PFSK-1 (cell line): Measurements from ENCODE around the gene SFT2D1.

ENCODE experiments used
- POLR2AphosphoS5 ChIP-seq: IDR thresholded peaks from 2 replicates; pipeline ENCODE4 v1.6.1; 2012; ENCODE audit warnings: low read depth, mild to moderate bottlenecking, control low read depth, low read length, moderate library complexity
- TAF1 ChIP-seq: IDR thresholded peaks from 2 replicates; pipeline ENCODE4 v1.6.1; 2012; ENCODE audit warnings: low read length, control low read depth, borderline replicate concordance; ENCODE audit not compliant: insufficient read depth

DNA sequence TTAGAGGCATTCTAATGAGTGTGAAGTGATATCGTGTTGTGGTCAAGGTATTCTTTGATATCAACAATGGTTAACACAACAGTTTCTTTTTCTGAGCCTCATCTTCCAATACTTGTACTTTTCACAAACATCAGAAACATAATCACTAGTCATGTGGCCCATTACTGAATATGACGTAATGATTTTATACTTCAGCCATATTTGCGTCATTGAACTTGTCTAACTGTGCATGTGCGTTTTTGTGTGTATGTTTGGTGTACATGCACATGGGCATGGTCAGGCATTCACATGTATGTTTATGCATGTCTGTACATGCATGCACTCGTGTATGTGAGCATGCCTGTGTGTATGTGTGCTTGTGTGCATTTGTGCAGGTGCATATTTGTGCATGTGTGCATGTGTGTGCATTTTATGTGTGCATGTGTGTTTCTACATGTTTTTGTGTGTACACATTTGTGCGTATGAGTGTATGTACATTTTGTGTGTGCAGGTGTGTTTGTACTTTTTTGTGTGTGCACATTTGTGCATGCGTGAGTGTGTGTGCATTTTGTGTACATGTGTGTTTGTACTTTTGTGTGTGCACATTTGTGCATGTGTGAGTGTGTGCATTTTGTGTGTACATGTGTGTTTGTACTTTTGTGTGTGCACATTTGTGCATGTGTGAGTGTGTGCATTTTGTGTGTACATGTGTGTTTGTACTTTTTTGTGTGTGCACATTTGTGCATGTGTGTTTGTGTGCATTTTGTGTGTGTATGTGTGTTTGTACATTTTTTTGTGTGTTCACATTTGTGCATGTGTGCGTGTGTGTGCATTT, 63.6 kb downstream of the SFT2D1 start:
- no peak for TF ChIP-seq POLR2AphosphoS5
- TF ChIP-seq TAF1 = no peak
